Suprapubic skin (tissue), 3 donors: ENCODE data around the gene CIRBP.

Source experiments
- EP300 ChIP-seq: sonication (generic); formaldehyde crosslinking; IDR thresholded peaks from one replicate; pipeline ENCODE4 v1.6.1; 2017; ENCODE audit warnings: antibody characterized with exemption
- POLR2A ChIP-seq, 2 donors: fragments of 450-650 bp; IDR thresholded peaks; one replicate each; pipeline ENCODE4 v1.6.1; 2017; ENCODE audit warnings: antibody characterized with exemption in 2 of 2, mild to moderate bottlenecking in 2 of 2, moderate library complexity in 2 of 2
- TF ChIP-seq, protein P1 (sequence below), 2 donors: fragments of 200-600 bp in 1 of 2; fragments of 450-650 bp in 1 of 2; sonication (generic) in 1 of 2; IDR thresholded peaks; one replicate each; pipeline ENCODE4 v1.5.1; 2016 to 2019; ENCODE audit warnings: antibody characterized with exemption in 2 of 2, mild to moderate bottlenecking in 1 of 2, moderate library complexity in 1 of 2

DNA sequence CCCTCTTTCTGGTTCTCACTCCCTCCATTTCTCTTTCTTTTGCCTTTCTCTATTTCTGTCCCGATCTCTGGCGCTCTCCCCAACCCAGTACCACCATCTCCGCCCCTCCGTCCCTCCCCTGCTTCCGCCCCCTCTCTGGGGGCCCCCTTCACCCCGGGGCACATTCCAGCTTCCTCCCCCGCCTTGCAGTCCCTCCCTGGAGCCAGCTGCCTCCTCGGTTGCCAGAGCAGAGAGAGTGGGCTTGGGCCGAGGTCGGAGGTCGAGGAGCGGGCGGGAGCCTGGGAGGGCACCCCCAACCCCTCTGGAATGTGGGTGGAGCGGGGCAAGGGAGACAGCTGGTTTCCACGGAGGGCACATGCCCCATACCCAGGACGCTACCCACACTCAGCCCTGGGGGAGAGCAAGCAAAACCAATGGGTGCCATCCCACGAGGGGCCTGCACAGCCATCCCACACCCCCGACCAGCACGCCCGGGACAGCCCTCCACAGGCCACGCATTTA lies 6.5 kb upstream of the CIRBP start:
- TF ChIP-seq, protein P1, sequence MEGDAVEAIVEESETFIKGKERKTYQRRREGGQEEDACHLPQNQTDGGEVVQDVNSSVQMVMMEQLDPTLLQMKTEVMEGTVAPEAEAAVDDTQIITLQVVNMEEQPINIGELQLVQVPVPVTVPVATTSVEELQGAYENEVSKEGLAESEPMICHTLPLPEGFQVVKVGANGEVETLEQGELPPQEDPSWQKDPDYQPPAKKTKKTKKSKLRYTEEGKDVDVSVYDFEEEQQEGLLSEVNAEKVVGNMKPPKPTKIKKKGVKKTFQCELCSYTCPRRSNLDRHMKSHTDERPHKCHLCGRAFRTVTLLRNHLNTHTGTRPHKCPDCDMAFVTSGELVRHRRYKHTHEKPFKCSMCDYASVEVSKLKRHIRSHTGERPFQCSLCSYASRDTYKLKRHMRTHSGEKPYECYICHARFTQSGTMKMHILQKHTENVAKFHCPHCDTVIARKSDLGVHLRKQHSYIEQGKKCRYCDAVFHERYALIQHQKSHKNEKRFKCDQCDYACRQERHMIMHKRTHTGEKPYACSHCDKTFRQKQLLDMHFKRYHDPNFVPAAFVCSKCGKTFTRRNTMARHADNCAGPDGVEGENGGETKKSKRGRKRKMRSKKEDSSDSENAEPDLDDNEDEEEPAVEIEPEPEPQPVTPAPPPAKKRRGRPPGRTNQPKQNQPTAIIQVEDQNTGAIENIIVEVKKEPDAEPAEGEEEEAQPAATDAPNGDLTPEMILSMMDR (IDR thresholded peaks at IDR 0.05), result no peak
- no peak for TF ChIP-seq POLR2A (IDR thresholded peaks at IDR 0.05)
- no peak for TF ChIP-seq EP300
